Ovary (tissue), 9 donors: ENCODE results near the gene LIFR. TPM values are rescaled to one million over a fixed set of nuclear protein-coding genes. Genes with fewer than 3 reads are reported as not detected.

Source experiments
- DNase-seq, 5 donors: peaks; one replicate each; pipeline ENCODE4 v3.0.0-alpha.2; 2019 to 2020
- H3K27ac ChIP-seq, 2 donors: fragments of 200-600 bp; one replicate each; pipeline versions ENCODE4 v1.5.1 to v1.8.0; 2019 to 2022
- H3K27me3 ChIP-seq: fragments of 200-600 bp; one replicate; pipeline ENCODE4 v1.8.0; 2022
- H3K36me3 ChIP-seq: fragments of 200-600 bp; sonication (generic); one replicate; pipeline ENCODE4 v1.5.1; 2019
- H3K4me1 ChIP-seq: one replicate; pipeline ENCODE4 v1.8.1; 2013; ENCODE audit warnings: mild to moderate bottlenecking, moderate library complexity; ENCODE audit not compliant: insufficient read depth
- H3K4me3 ChIP-seq: fragments of 200-600 bp; sonication (generic); one replicate; pipeline ENCODE4 v1.5.1; 2017
- H3K9me3 ChIP-seq, 2 donors: fragments of 200-600 bp in 1 of 2; sonication (generic) in 1 of 2; one replicate each; pipeline versions ENCODE4 v1.5.1 to v1.8.1; 2013 to 2019; ENCODE audit warnings: mild to moderate bottlenecking in 1 of 2, moderate library complexity in 1 of 2
- EP300 ChIP-seq: sonication (generic); formaldehyde crosslinking; IDR thresholded peaks from one replicate; pipeline ENCODE4 v1.6.1; 2017; ENCODE audit warnings: antibody characterized with exemption
- POLR2A ChIP-seq: fragments of 450-650 bp; IDR thresholded peaks from one replicate; pipeline ENCODE4 v1.6.1; 2017; ENCODE audit warnings: antibody characterized with exemption, mild to moderate bottlenecking, moderate library complexity
- WGBS, 3 donors: extraction: QIAGEN DNeasy Blood & Tissue Kit in 1 of 3; methylation state at CpG; one replicate each; pipeline versions ENCODE4 v1.1.5 to v1.1.7; 2013 to 2017; 5-methylcytosine and 5-hydroxymethylcytosine counted together
- intact Hi-C, 4 donors: fragments of 100-400 bp; cut with DNase I; formaldehyde crosslinking; loops; one replicate each; pipeline versions ENCODE4 v1.11.0 to v1.15.1; 2022 to 2023
- polyA plus RNA-seq, 2 donors: library from polyadenylated mRNA; stranded (reverse); fragments of 200-250 nt in 1 of 2; fragments of 350-450 nt in 1 of 2; fragmentation: Illumina TruSeq in 1 of 2; extraction: RNeasy Lipid Tissue Mini Kit (QIAGEN cat#74804) in 1 of 2; gene quantifications; one replicate each; pipeline ENCODE4 v1.2.3, GENCODE V29; 2013 to 2014
- total RNA-seq, 7 donors: library from RNA; depleted of rRNA in 2 of 7; stranded (reverse); fragments of >200 nt in 2 of 7; fragmentation: NEBNext Ultra II Directional in 3 of 7; extraction: Animal tissue kit (Norgen Biotek cat#: 25700) in 3 of 7; gene quantifications; one replicate each; pipeline versions ENCODE4 v1.1.0 to v1.2.4, GENCODE V29; 2016 to 2023
- TF ChIP-seq, protein P1 (sequence below), 3 donors: fragments of 450-650 bp in 2 of 3; fragments of 200-600 bp in 1 of 3; IDR thresholded peaks; one replicate each; pipeline versions ENCODE4 v1.5.1 to v1.8.0; 2016 to 2022; ENCODE audit warnings: antibody characterized with exemption in 3 of 3, mild to moderate bottlenecking in 1 of 3
- donor health status: DM: no; HTN: no; CAD: no; lungs with moderate emphysema.
- donor health status: DM: no; HTN: no; CAD: no.
- donor health status: Bipolar disorder and iron deficiency.
- donor health status: DM: yes; HTN: yes; CAD: no.
- donor health status: DM: no; HTN: no; CAD: no.
- donor health status: DM: yes; HTN: yes; CAD: no.

Gene LIFR
- total and polyA plus RNA-seq, 9 donors: 17.3 to 143 (median 89.3) TPM

- intact Hi-C loops: no loop called here
- 77 to 81% (median 77%) methylated on average over 5 of the region's 5 CpGs for WGBS, 3 donors
These were observed 6.2 kb upstream of the LIFR start for GRCh38 chr5:38562444-38563210.

GRCh38 chr5:38559428-38559827 is 3.0 kb upstream of the LIFR start:
- H3K4me3 ChIP-seq: no peak overlapping the region
- H3K27me3 ChIP-seq: no peaks in the 10 kb centered on the region
- no peak for TF ChIP-seq EP300
- TF ChIP-seq POLR2A: no peak
- TF ChIP-seq, protein P1, sequence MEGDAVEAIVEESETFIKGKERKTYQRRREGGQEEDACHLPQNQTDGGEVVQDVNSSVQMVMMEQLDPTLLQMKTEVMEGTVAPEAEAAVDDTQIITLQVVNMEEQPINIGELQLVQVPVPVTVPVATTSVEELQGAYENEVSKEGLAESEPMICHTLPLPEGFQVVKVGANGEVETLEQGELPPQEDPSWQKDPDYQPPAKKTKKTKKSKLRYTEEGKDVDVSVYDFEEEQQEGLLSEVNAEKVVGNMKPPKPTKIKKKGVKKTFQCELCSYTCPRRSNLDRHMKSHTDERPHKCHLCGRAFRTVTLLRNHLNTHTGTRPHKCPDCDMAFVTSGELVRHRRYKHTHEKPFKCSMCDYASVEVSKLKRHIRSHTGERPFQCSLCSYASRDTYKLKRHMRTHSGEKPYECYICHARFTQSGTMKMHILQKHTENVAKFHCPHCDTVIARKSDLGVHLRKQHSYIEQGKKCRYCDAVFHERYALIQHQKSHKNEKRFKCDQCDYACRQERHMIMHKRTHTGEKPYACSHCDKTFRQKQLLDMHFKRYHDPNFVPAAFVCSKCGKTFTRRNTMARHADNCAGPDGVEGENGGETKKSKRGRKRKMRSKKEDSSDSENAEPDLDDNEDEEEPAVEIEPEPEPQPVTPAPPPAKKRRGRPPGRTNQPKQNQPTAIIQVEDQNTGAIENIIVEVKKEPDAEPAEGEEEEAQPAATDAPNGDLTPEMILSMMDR (IDR thresholded peaks at IDR 0.05): no peak
- intact Hi-C loops: loop anchor here in 2 of 4 donors (10.0 kb wide), 2 partner anchors 95 to 245 kb away; no protein-coding TSS in a partner anchor
- no peak for DNase-seq
- 45 to 64% (median 62%) methylated on average over 3 of the region's 3 CpGs for WGBS, 3 donors
- no peaks in the 10 kb centered on the region for H3K36me3 ChIP-seq
- H3K27ac ChIP-seq: no peak overlapping the region
- H3K4me1 ChIP-seq: no peaks in the 10 kb centered on the region
- H3K9me3 ChIP-seq: no peaks in the 10 kb centered on the region

More at GRCh38 chr5:38562444-38563210, 6.2 kb upstream of the LIFR start:
- Histone ChIP-seq H3K4me3 (no peak overlapping the region), H3K36me3 (no peaks in the 10 kb centered on the region), H3K27ac (no peak overlapping the region), H3K4me1 (no peaks in the 10 kb centered on the region), H3K27me3 (no peaks in the 10 kb centered on the region), H3K9me3 (no peaks in the 10 kb centered on the region)
- DNase-seq: no peak
- TF ChIP-seq EP300 (no peak), POLR2A (no peak)
- TF ChIP-seq, protein P1 (IDR thresholded peaks at IDR 0.05): no peak

DNA sequence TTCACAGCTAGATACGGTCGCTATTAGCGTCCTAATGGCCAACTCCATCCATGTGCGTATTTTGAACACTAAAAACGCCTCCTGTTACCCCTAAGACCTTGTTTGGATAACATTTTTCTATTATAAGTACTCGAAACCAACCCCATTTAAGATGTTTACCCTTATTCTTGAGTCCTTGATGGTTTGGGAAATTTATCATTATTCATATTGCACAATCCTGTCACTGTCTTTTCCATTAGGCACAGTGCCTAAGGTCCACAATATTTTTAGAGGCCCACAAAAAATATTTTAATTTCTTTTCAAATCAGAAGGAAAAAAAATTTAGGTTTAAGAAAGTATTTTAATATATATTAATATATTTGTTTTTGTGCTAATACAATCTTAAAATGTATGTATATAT is 1.3 kb upstream of the LIFR start:
- intact Hi-C loops: loop anchor here in 3 of 4 donors (2.0 to 10.0 kb wide), 3 partner anchors 91 to 247 kb away; no protein-coding TSS in a partner anchor
- Histone ChIP-seq H3K27me3 (no peaks in the 10 kb centered on the region), H3K36me3 (no peaks in the 10 kb centered on the region), H3K4me3 (peak overlapping the region; percentile 93), H3K27ac (peak overlapping the region in 1 of 2 donors; percentile 92), H3K9me3 (no peaks in the 10 kb centered on the region), H3K4me1 (no peaks in the 10 kb centered on the region)
- TF ChIP-seq, protein P1 (IDR thresholded peaks at IDR 0.05): no peak
- TF ChIP-seq EP300 (no peak), POLR2A (no peak)
- 20 to 42% (median 25%) methylated on average over 6 of the region's 6 CpGs for WGBS, 3 donors
- DNase-seq: no peak

GRCh38 chr5:38557308-38557710 is 863 bp upstream of the LIFR start:
- TF ChIP-seq EP300: no peak
- no peak for TF ChIP-seq POLR2A
- TF ChIP-seq, protein P1 (IDR thresholded peaks at IDR 0.05): no peak
- peak overlapping the region; percentile 92 to 95 for H3K27ac ChIP-seq
- no peaks in the 10 kb centered on the region for H3K4me1 ChIP-seq
- H3K9me3 ChIP-seq: no peaks in the 10 kb centered on the region
- H3K36me3 ChIP-seq: no peaks in the 10 kb centered on the region
- WGBS, 3 donors: 0 to 1% (median 1%) methylated on average over 14 of the region's 14 CpGs
- H3K4me3 ChIP-seq: peak overlapping the region; percentile 93
- intact Hi-C loops: loop anchor here in 3 of 4 donors (2.0 to 10.0 kb wide), 3 partner anchors 91 to 247 kb away; no protein-coding TSS in a partner anchor
- H3K27me3 ChIP-seq: no peaks in the 10 kb centered on the region
- DNase-seq: peak in 4 of 5 donors; percentile 35 to 64 (median 52)
